K562 (cell line): ENCODE results near the gene PPP6R1. TPM values are rescaled to one million over a fixed set of nuclear protein-coding genes. Genes with fewer than 3 reads are reported as not detected.

Source experiments
- ATAC-seq: fragments of 200-7000 bp; cut with Tn5 transposase; 3 replicates; pipeline ENCODE4 v1.9.1; 2020; ENCODE audit warnings: moderate library complexity
- BruUV-seq: library from RNA; stranded (reverse); fragments of 400-500 nt; replicated peaks from 2 replicates; lab custom pipeline; 2021; lab: Mats Ljungman, UMichigan
- CTCF ChIA-PET: fragments of 300-600 bp; formaldehyde crosslinking; extraction: SDS; loops from one replicate; lab custom pipeline; 2021; ENCODE audit warnings: low intra/inter-chr PET ratio; lab: Yijun Ruan, JAX
- POLR2A ChIA-PET: fragments of 300-600, 350-650 bp; sonication (Branson Sonifier 250); formaldehyde crosslinking; extraction: SDS; loops from one replicate; lab custom pipeline; 2021; ENCODE audit warnings: antibody characterized with exemption, inconsistent platforms; lab: Yijun Ruan, JAX
- DNase-seq, 4 experiments: peaks; one replicate each; pipeline versions ENCODE4 v3.0.0 to v3.0.0-alpha.2; 2011 to 2018; ENCODE audit warnings: low spot score in 3 of 4, mixed read lengths in 3 of 4; ENCODE audit errors: extremely low read depth in 1 of 4
- FAIRE-seq: peaks from 2 replicates; lab custom pipeline; 2011; peaks lifted over from hg19 to GRCh38; lab: Jason Lieb, UNC
- H2AFZ ChIP-seq: 2 replicates; pipeline ENCODE4 v1.6.0; 2011; ENCODE audit warnings: low read depth, low read length, control low read depth, inconsistent platforms
- H3K27ac ChIP-seq: fragments of 200-600 bp; 3 replicates; pipeline ENCODE4 v1.8.0; 2011; ENCODE audit warnings: low read depth, mild to moderate bottlenecking, control low read depth, inconsistent platforms, low read length, moderate library complexity, mixed read lengths; ENCODE audit errors: extremely low read depth
- H3K27me3 ChIP-seq, 2 experiments: fragments of 300-600 bp in 1 of 2; 2 replicates in 1 of 2; 3 replicates in 1 of 2; pipeline versions ENCODE4 v1.6.0 to v1.8.0; 2011; ENCODE audit warnings: inconsistent platforms in 2 of 2, low read length in 2 of 2, mild to moderate bottlenecking in 1 of 2, mixed read lengths in 1 of 2, moderate library complexity in 1 of 2; ENCODE audit not compliant: control insufficient read depth in 2 of 2, insufficient read depth in 2 of 2
- H3K36me3 ChIP-seq: fragments of 300-600 bp; 3 replicates; pipeline ENCODE4 v1.8.0; 2011; ENCODE audit warnings: mild to moderate bottlenecking, low read length, inconsistent platforms; ENCODE audit not compliant: control insufficient read depth, insufficient read depth
- H3K4me1 ChIP-seq, 2 experiments: fragments of 200-600 bp in 1 of 2; replicated peaks in 1 of 2; 2 replicates in 1 of 2; 3 replicates in 1 of 2; pipeline versions ENCODE4 v1.5.1 to v1.8.0; 2011; ENCODE audit warnings: inconsistent platforms in 2 of 2, low read length in 2 of 2, mild to moderate bottlenecking in 1 of 2, mixed read lengths in 1 of 2, moderate library complexity in 1 of 2; ENCODE audit not compliant: control insufficient read depth in 2 of 2, insufficient read depth in 2 of 2
- H3K4me2 ChIP-seq: 2 replicates; pipeline ENCODE4 v1.6.1; 2011; ENCODE audit warnings: low read length, control low read depth, inconsistent platforms, mixed read lengths; ENCODE audit not compliant: insufficient read depth
- H3K4me3 ChIP-seq: fragments of 200-600 bp; sonication (generic), shearing (Covaris generic); 2 replicates; pipeline ENCODE4 v1.5.1; 2016; ENCODE audit warnings: control low read depth, inconsistent platforms
- H3K79me2 ChIP-seq: fragments of 200-600 bp; 3 replicates; pipeline ENCODE4 v1.8.0; 2011; ENCODE audit warnings: low read length, inconsistent platforms; ENCODE audit not compliant: control insufficient read depth, insufficient read depth
- H3K9ac ChIP-seq, 2 experiments: 2 replicates each; pipeline versions ENCODE4 v1.6.0 to v1.6.1; 2011; ENCODE audit warnings: low read depth in 2 of 2, low read length in 2 of 2, control low read depth in 1 of 2, inconsistent platforms in 1 of 2, mild to moderate bottlenecking in 1 of 2, mixed read lengths in 1 of 2; ENCODE audit not compliant: insufficient read depth in 1 of 2
- H3K9me1 ChIP-seq: one replicate; pipeline ENCODE4 v1.6.0; 2011; ENCODE audit warnings: inconsistent platforms, mild to moderate bottlenecking, low read length, moderate library complexity; ENCODE audit not compliant: control insufficient read depth, insufficient read depth
- H3K9me3 ChIP-seq: replicated peaks from 2 replicates; pipeline ENCODE4 v1.5.1; 2011; ENCODE audit warnings: low read depth, low read length, inconsistent platforms; ENCODE audit not compliant: control insufficient read depth, insufficient read depth
- H4K20me1 ChIP-seq: replicated peaks from 2 replicates; pipeline ENCODE4 v1.6.1; 2011; ENCODE audit warnings: low read length, inconsistent platforms, mixed read lengths; ENCODE audit not compliant: control insufficient read depth, insufficient read depth
- MLLT1 ChIP-seq, 2 experiments: fragments of 450-650 bp; IDR thresholded peaks; 2 replicates each; pipeline ENCODE4 v1.6.1; 2016
- TAF7 ChIP-seq: fragments of 450-650 bp; IDR thresholded peaks from 2 replicates; pipeline ENCODE4 v1.6.1; 2016; ENCODE audit warnings: missing genetic modification characterization, missing compliant biosample characterization
- ZFX ChIP-seq: sonication (generic); formaldehyde crosslinking; IDR thresholded peaks from 2 replicates; pipeline ENCODE4 v1.8.0; 2022; ENCODE audit warnings: mild to moderate bottlenecking, missing genetic modification reagents, moderate library complexity
- ZNF174 ChIP-seq: fragments of 250-450 bp; sonication (Bioruptor Pico); IDR thresholded peaks from 2 replicates; pipeline ENCODE4 v1.4.0; 2020; ENCODE audit warnings: mild to moderate bottlenecking
- WGBS: fragments of 100-300 bp; shearing (Covaris generic); methylation state at CpG from one replicate; pipeline ENCODE4 v1.1.6; 2016; ENCODE audit warnings: low coverage, mixed read lengths; ENCODE audit not compliant: insufficient coverage; ENCODE audit errors: missing lambda C conversion rate; 5-methylcytosine and 5-hydroxymethylcytosine counted together
- in situ Hi-C: fragments of 300-500 bp; cut with MboI; formaldehyde crosslinking; loops from 4 replicates; pipeline ENCODE4 v1.15.0; 2018; ENCODE audit warnings: inconsistent platforms, mixed read lengths
- intact Hi-C: fragments of 100-400 bp; cut with micrococcal nuclease; formaldehyde crosslinking; loops from 2 replicates; pipeline ENCODE4 v1.14.2; 2022
- polyA plus RNA-seq, 8 experiments: library from polyadenylated mRNA; depleted of rRNA in 4 of 8; stranded (reverse) in 5 of 8; unstranded in 3 of 8; fragments of >200 nt; fragmentation: Nextera tagmentation in 2 of 8; fragmentation: Illumina TruSeq in 1 of 8; extraction: Ambion mirVana in 2 of 8; extraction: Trizol in 1 of 8; gene quantifications; 2 replicates each; pipeline versions ENCODE4 v1.2.1 to v1.2.3, GENCODE V29; 2011 to 2014; ENCODE audit warnings: inconsistent platforms in 1 of 8, missing spikeins in 1 of 8
- total RNA-seq, 7 experiments: library from RNA; depleted of rRNA in 6 of 7; stranded (reverse); fragments of >200 nt in 6 of 7; fragmentation: Illumina TruSeq in 2 of 7; extraction: Trizol in 2 of 7; gene quantifications; 2 replicates each; pipeline versions ENCODE4 v1.2.1 to v1.2.3, GENCODE V29; 2011 to 2021; ENCODE audit warnings: low replicate concordance in 1 of 7
- TF ChIP-seq, protein P1 (sequence below): IDR thresholded peaks from 3 replicates; pipeline ENCODE4 v1.6.1; 2011; ENCODE audit warnings: borderline replicate concordance, mild to moderate bottlenecking, moderate library complexity; ENCODE audit not compliant: insufficient read length; ENCODE audit errors: extremely low read depth
- TF ChIP-seq, protein P2 (sequence below): fragments of 450-650 bp; formaldehyde crosslinking; IDR thresholded peaks from 2 replicates; pipeline ENCODE4 v1.4.0; 2022; ENCODE audit warnings: mild to moderate bottlenecking, moderate library complexity

Gene PPP6R1
- total and polyA plus RNA-seq, 9 of the 15 experiments (the other 6 are each of a cell fraction or from before 2014, with no cell fraction given) = 0.48 to 135 (median 37.2) TPM

GRCh38 chr19:55223291-55224037, 35.4 kb downstream of the PPP6R1 start (continued):
- TF ChIP-seq, protein P1, sequence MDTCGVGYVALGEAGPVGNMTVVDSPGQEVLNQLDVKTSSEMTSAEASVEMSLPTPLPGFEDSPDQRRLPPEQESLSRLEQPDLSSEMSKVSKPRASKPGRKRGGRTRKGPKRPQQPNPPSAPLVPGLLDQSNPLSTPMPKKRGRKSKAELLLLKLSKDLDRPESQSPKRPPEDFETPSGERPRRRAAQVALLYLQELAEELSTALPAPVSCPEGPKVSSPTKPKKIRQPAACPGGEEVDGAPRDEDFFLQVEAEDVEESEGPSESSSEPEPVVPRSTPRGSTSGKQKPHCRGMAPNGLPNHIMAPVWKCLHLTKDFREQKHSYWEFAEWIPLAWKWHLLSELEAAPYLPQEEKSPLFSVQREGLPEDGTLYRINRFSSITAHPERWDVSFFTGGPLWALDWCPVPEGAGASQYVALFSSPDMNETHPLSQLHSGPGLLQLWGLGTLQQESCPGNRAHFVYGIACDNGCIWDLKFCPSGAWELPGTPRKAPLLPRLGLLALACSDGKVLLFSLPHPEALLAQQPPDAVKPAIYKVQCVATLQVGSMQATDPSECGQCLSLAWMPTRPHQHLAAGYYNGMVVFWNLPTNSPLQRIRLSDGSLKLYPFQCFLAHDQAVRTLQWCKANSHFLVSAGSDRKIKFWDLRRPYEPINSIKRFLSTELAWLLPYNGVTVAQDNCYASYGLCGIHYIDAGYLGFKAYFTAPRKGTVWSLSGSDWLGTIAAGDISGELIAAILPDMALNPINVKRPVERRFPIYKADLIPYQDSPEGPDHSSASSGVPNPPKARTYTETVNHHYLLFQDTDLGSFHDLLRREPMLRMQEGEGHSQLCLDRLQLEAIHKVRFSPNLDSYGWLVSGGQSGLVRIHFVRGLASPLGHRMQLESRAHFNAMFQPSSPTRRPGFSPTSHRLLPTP = no peak

- Histone ChIP-seq H3K4me3 (no peak overlapping the region), H2AFZ (no peak overlapping the region), H4K20me1 (no peaks in the 10 kb centered on the region), H3K27me3 (no peaks in the 10 kb centered on the region), H3K9ac (no peak overlapping the region), H3K9me1 (no peaks in the 10 kb centered on the region), H3K4me2 (no peak overlapping the region), H3K9me3 (peaks cover 5% of the 10 kb centered on the region), H3K4me1 (peaks cover 12 to 24% of the 10 kb centered on the region in 2 experiments; a peak in 4 of 5 replicates), H3K27ac (no peak overlapping the region), H3K36me3 (peaks cover 5% of the 10 kb centered on the region; the same call in 2 of the 3 replicates), H3K79me2 (peaks cover 4% of the 10 kb centered on the region; the same call in 1 of the 3 replicates)
- intact Hi-C loops = no loop called here
- ATAC-seq (no peak), DNase-seq (peak in 2 of 4 experiments; percentile 41 to 57), FAIRE-seq (no peak)
- no TSS peak for BruUV-seq
- ChIA-PET POLR2A (interaction anchor here (0.7 to 2.5 kb wide), 3 partner anchors 9 to 39 kb away, joined by 3 to 9 read pairs (median 4); no protein-coding TSS in a partner anchor), CTCF (no interaction called here)
- 90% methylated on average over 9 of the region's 9 CpGs for WGBS
- in situ Hi-C loops = no loop called here
- TF ChIP-seq MLLT1 (IDR thresholded peaks at IDR 0.05) (no peak), ZFX (CRISPR knock-in tag) (no peak), ZNF174 (no peak), TAF7 (tag) (no peak)
- TF ChIP-seq, protein P2, sequence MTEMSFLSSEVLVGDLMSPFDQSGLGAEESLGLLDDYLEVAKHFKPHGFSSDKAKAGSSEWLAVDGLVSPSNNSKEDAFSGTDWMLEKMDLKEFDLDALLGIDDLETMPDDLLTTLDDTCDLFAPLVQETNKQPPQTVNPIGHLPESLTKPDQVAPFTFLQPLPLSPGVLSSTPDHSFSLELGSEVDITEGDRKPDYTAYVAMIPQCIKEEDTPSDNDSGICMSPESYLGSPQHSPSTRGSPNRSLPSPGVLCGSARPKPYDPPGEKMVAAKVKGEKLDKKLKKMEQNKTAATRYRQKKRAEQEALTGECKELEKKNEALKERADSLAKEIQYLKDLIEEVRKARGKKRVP (CRISPR knock-in tag) = no peak
These were observed 38.3 kb downstream of the PPP6R1 start for GRCh38 chr19:55220525-55220924.
